Activated T-helper 2 cell treated with anti-CD3 and anti-CD28 coated beads, Interferon-gamma antibody, Interleukin-2, Interleukin-4, amounts not matched to agents 10 μg/mL and 5 μg/mL and 100 μg/mL, durations not matched to agents 14 hours and 24 hours and 36 hours (primary cell): ENCODE measurements around the gene OR2AG2. TPM values are rescaled to one million over a fixed set of nuclear protein-coding genes. Genes with fewer than 3 reads are reported as not detected.
"Not testable (repeated sequence)": the region's sequence is repeated elsewhere in the genome, so short reads cannot be mapped to it uniquely, and the experiment has no call there.

Source experiments
- DNase-seq: peaks from one replicate; pipeline ENCODE4 v3.0.0; 2021; ENCODE audit warnings: low spot score
- H3K27ac Mint-ChIP-seq: one replicate; pipeline ENCODE4 v1.8.0; 2021; ENCODE audit warnings: mixed read lengths
- H3K27me3 Mint-ChIP-seq: one replicate; pipeline ENCODE4 v1.8.0; 2021; ENCODE audit warnings: low read depth, mixed read lengths
- H3K36me3 Mint-ChIP-seq: one replicate; pipeline ENCODE4 v1.8.0; 2021; ENCODE audit warnings: low read depth, mixed read lengths
- H3K4me1 Mint-ChIP-seq: one replicate; pipeline ENCODE4 v1.8.0; 2021; ENCODE audit warnings: low read depth, mixed read lengths
- H3K4me3 Mint-ChIP-seq: one replicate; pipeline ENCODE4 v1.8.0; 2021; ENCODE audit warnings: low read depth, mild to moderate bottlenecking, moderate library complexity, mixed read lengths
- H3K9me3 Mint-ChIP-seq: one replicate; pipeline ENCODE4 v1.8.0; 2021; ENCODE audit warnings: mixed read lengths
- intact Hi-C: fragments of 100-400 bp; cut with micrococcal nuclease; formaldehyde crosslinking; loops from one replicate; pipeline ENCODE4 v1.15.1; 2023
- total RNA-seq: library from RNA; stranded (reverse); gene quantifications from 2 replicates; pipeline ENCODE4 v1.2.3, GENCODE V29; 2022

The OR2AG2 gene, protein sequence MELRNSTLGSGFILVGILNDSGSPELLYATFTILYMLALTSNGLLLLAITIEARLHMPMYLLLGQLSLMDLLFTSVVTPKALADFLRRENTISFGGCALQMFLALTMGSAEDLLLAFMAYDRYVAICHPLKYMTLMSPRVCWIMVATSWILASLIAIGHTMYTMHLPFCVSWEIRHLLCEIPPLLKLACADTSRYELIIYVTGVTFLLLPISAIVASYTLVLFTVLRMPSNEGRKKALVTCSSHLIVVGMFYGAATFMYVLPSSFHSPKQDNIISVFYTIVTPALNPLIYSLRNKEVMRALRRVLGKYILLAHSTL
- total RNA-seq: 0.34 and 0.60 TPM in 2 replicates

- no peak for DNase-seq
- Mint-ChIP-seq H3K4me1 (peaks cover 2% of the 10 kb centered on the region), H3K9me3 (no peaks in the 10 kb centered on the region), H3K36me3 (no peaks in the 10 kb centered on the region), H3K27ac (no peak within 1 kb of the TSS), H3K27me3 (peaks cover 17% of the 10 kb centered on the region), H3K4me3 (no peak within 1 kb of the TSS)
- intact Hi-C loops: no loop called here
These were observed at the start of gene OR2AG2 for GRCh38 chr11:6771926-6772893. TSS of gene OR2AG2 (minus strand) at chr11:6771976. CDS start at chr11:6768957, 3,019 bp downstream.

DNA sequence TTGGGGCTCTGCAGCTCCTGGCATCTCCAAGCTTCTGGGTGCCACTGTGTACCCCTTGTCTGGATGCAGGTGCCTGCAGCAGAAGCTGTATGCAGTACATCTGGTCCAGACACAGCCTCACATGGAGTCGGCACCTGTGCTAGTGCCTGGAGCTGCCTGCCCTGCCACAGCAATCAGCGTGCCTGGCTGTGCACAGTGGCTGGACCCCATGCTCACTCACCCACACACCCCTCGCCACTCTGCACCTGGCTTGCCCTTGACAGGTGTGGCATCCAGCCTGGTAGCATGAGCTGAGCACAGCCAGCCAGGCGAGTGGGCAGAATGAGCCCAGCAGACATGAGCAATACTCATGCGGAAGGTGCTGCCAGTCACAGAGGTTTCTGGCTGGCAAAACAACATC lies 47.2 kb upstream of the OR2AG2 start:
- Mint-ChIP-seq H3K9me3 (peaks cover 4% of the 10 kb centered on the region), H3K4me3 (no peak overlapping the region), H3K27me3 (peaks cover 2% of the 10 kb centered on the region), H3K4me1 (no peaks in the 10 kb centered on the region), H3K27ac (no peak overlapping the region), H3K36me3 (no peaks in the 10 kb centered on the region)
- intact Hi-C loops: loop anchor here (10.0 kb wide), 1 partner anchor 176 kb away; no protein-coding TSS in a partner anchor
- no peak for DNase-seq

DNA sequence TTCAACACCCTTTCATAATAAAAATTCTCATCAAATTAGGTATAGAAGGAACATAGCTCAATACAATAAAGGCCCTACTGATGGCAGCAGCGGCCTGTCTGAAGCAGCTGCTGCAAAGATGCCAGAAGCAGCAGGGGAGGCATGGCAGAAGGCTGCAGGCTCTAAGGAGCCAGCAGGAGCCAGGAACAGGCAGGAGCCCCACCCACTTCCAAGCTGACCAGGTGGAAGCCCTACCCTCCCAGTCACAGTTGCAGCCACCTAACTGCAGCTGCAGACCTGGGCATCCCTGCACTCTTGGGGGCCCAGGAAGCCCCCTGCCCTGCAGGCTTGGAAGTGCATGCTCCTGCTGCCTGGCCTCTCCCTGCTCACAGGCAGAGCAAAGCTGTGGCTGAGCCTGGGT lies 45.9 kb upstream of the OR2AG2 start:
- no peak overlapping the region for H3K27ac Mint-ChIP-seq
- H3K27me3 Mint-ChIP-seq: peaks cover 2% of the 10 kb centered on the region
- H3K4me3 Mint-ChIP-seq: no peak overlapping the region
- H3K36me3 Mint-ChIP-seq: no peaks in the 10 kb centered on the region
- H3K9me3 Mint-ChIP-seq: peaks cover 4% of the 10 kb centered on the region
- no peaks in the 10 kb centered on the region for H3K4me1 Mint-ChIP-seq
- DNase-seq: no peak
- intact Hi-C loops: loop anchor here (10.0 kb wide), 1 partner anchor 177 kb away; no protein-coding TSS in a partner anchor

GRCh38 chr11:6813656-6814055 lies 41.9 kb upstream of the OR2AG2 start:
- DNase-seq: no peak
- intact Hi-C loops: loop anchor here (10.0 kb wide), 1 partner anchor 181 kb away; no protein-coding TSS in a partner anchor
- H3K9me3 Mint-ChIP-seq: no peaks in the 10 kb centered on the region

GRCh38 chr11:6812390-6813005 lies 40.7 kb upstream of the OR2AG2 start:
- Mint-ChIP-seq H3K9me3 (no peaks in the 10 kb centered on the region), H3K27ac (no peak overlapping the region), H3K4me1 (peaks cover 1% of the 10 kb centered on the region), H3K4me3 (no peak overlapping the region), H3K27me3 (peaks cover 28% of the 10 kb centered on the region), H3K36me3 (no peaks in the 10 kb centered on the region)
- intact Hi-C loops: loop anchor here (10.0 kb wide), 1 partner anchor 182 kb away; no protein-coding TSS in a partner anchor
- DNase-seq: peak; percentile 23

More at GRCh38 chr11:6813656-6814055, 41.9 kb upstream of the OR2AG2 start:
- Mint-ChIP-seq H3K27ac (no peak overlapping the region), H3K27me3 (peaks cover 17% of the 10 kb centered on the region), H3K4me1 (peaks cover 1% of the 10 kb centered on the region), H3K36me3 (no peaks in the 10 kb centered on the region), H3K4me3 (no peak overlapping the region)

GRCh38 chr11:6801075-6801474 lies 29.3 kb upstream of the OR2AG2 start:
- H3K9me3 Mint-ChIP-seq, H3K4me1 Mint-ChIP-seq, H3K27ac Mint-ChIP-seq, DNase-seq, H3K36me3 Mint-ChIP-seq, intact Hi-C loops, H3K27me3 Mint-ChIP-seq, H3K4me3 Mint-ChIP-seq: not testable (repeated sequence)

DNA sequence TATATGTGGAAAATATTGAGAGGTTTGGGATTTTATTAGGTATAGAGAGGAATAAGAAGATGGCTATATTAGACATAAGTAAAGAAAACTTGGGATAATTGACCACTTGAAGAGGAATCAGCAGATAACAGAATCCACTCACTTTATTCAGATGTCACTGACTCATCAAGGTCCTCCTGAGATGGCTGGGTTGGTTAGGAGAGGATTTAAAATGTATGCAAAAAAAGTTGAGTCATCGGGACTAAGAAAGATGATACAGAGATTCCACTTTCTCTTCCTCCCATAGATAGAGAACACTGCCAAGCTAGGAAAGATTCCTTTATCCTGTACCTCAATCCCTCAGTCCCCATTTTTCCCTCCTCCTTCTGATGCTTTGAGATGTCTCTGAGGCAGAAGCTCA lies 27.6 kb upstream of the OR2AG2 start, which contains the start of gene OR6A2:
Gene OR6A2 (minus strand): TSS at position 288 of the 400 bp plus-strand sequence. CDS start 3,981 bp downstream, outside the sequence.
- no peaks in the 10 kb centered on the region for H3K36me3 Mint-ChIP-seq
- H3K27me3 Mint-ChIP-seq: peaks cover 3% of the 10 kb centered on the region
- H3K4me3 Mint-ChIP-seq: no peak within 1 kb of the TSS
- H3K9me3 Mint-ChIP-seq: no peaks in the 10 kb centered on the region
- no peaks in the 10 kb centered on the region for H3K4me1 Mint-ChIP-seq
- no peak for DNase-seq
- intact Hi-C loops: no loop called here
- H3K27ac Mint-ChIP-seq: no peak within 1 kb of the TSS

GRCh38 chr11:6794639-6795038 lies 22.9 kb upstream of the OR2AG2 start:
- H3K4me3 Mint-ChIP-seq: no peak overlapping the region
- no peak overlapping the region for H3K27ac Mint-ChIP-seq
- no peaks in the 10 kb centered on the region for H3K9me3 Mint-ChIP-seq
- peaks cover 6% of the 10 kb centered on the region for H3K27me3 Mint-ChIP-seq
- H3K36me3 Mint-ChIP-seq: no peaks in the 10 kb centered on the region
- DNase-seq: no peak
- intact Hi-C loops: no loop called here
- no peaks in the 10 kb centered on the region for H3K4me1 Mint-ChIP-seq

DNA sequence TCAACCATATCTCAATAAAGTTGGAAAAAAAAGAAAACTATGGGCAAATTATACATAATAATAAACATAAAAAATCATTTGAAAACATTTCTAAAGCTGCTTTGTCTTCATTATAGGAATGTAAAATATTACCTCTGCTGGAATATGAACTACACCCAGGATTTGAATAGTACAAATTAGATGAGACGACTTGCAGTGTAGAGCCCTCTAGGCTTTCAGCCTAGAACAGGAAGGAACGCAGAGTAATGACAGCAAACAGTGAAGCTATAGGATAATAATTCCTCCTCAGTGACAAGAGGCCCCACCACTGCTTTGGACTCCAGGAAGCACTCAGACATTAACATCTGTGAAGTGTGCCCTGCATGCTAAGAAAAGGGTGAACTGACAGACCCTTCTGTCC lies 18.8 kb upstream of the OR2AG2 start:
- Mint-ChIP-seq H3K36me3 (no peaks in the 10 kb centered on the region), H3K27me3 (peaks cover 14% of the 10 kb centered on the region), H3K4me3 (no peak overlapping the region), H3K9me3 (no peaks in the 10 kb centered on the region), H3K4me1 (no peaks in the 10 kb centered on the region), H3K27ac (no peak overlapping the region)
- DNase-seq: no peak
- intact Hi-C loops: no loop called here

GRCh38 chr11:6782720-6783119 lies 10.9 kb upstream of the OR2AG2 start, which contains the start of gene OR2AG1:
TSS of gene OR2AG1 (plus strand) at chr11:6783020. CDS start at chr11:6785038, 2,018 bp downstream.
- no peak for DNase-seq
- H3K4me3 Mint-ChIP-seq: no peak within 1 kb of the TSS
- H3K27ac Mint-ChIP-seq: no peak within 1 kb of the TSS
- H3K36me3 Mint-ChIP-seq: no peaks in the 10 kb centered on the region
- peaks cover 21% of the 10 kb centered on the region for H3K27me3 Mint-ChIP-seq
- H3K9me3 Mint-ChIP-seq: no peaks in the 10 kb centered on the region
- intact Hi-C loops: no loop called here
- H3K4me1 Mint-ChIP-seq: no peaks in the 10 kb centered on the region

DNA sequence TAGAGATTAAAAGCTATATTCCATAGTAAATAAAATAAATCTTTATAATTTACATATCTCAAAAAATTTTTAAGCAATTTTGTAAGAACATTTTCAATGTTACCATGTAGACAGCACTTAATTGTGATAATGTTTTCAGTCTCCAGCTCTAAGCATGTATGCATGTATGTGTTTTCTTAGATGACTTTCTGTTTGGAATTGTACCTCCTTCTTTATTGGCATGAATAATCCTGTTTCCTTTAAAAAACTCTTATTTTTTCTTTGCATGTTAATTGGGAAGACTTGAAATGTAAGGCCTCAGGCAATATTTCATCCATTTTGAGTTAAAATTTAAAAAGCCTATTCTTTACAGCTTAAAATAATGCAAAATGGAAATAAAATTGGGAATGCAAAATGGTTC lies 9.1 kb upstream of the OR2AG2 start:
- H3K27ac Mint-ChIP-seq: no peak overlapping the region
- intact Hi-C loops: no loop called here
- no peaks in the 10 kb centered on the region for H3K9me3 Mint-ChIP-seq
- no peaks in the 10 kb centered on the region for H3K36me3 Mint-ChIP-seq
- no peak for DNase-seq
- peaks cover 19% of the 10 kb centered on the region for H3K27me3 Mint-ChIP-seq
- no peaks in the 10 kb centered on the region for H3K4me1 Mint-ChIP-seq
- no peak overlapping the region for H3K4me3 Mint-ChIP-seq

GRCh38 chr11:6778518-6778917 lies 6.7 kb upstream of the OR2AG2 start:
- Mint-ChIP-seq H3K27ac (no peak overlapping the region), H3K4me1 (no peaks in the 10 kb centered on the region), H3K4me3 (no peak overlapping the region), H3K9me3 (no peaks in the 10 kb centered on the region), H3K36me3 (no peaks in the 10 kb centered on the region), H3K27me3 (peaks cover 27% of the 10 kb centered on the region)
- intact Hi-C loops: no loop called here
- no peak for DNase-seq
